ENCODE measurements around the gene FIGNL2. TPM values are rescaled to one million over a fixed set of nuclear protein-coding genes. Genes with fewer than 3 reads are reported as not detected.

Gene FIGNL2
- total and polyA plus RNA-seq, 9 of the 15 experiments (the other 6 are each of a cell fraction or from before 2014, with no cell fraction given), result 0.01 TPM; not detected in 8

DNA sequence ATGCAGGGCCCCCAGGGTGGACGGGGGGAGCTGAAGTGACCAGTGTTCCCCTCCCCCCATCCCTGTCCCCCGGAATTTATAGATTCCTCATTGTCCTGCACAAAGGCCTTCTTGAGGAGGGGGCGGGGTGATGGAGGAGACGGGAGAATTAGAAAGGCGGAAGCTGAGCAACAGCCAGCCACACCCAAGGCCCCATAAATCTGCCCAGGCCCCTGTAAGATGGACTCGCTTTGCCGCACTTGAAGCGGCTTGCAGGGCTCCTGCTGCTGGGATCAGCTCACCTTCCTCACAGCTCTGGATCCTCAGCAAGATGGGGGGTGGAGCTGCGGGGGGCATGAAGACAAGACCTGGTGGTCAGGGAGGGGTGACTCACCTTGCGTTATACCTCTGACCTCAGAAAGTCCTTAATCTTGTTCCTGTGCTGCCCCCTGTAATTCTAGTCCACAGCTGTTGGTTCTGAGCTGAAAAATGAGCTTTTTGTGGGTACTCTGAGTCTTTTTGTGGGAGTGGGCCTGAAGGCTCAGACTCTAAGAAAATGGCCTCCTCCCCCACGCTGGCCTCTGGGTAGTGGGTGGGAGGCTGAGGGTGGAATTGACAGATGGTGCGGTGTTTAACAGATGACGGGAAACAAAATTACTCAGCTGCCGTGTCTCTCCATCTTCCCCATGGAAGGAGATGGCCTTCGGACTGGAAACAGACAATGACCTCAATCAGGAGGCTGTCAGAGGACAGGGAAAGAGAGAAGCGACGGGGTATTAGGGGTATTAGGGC, 23.6 kb upstream of the FIGNL2 start (continued):
- TF ChIP-seq, protein P1, sequence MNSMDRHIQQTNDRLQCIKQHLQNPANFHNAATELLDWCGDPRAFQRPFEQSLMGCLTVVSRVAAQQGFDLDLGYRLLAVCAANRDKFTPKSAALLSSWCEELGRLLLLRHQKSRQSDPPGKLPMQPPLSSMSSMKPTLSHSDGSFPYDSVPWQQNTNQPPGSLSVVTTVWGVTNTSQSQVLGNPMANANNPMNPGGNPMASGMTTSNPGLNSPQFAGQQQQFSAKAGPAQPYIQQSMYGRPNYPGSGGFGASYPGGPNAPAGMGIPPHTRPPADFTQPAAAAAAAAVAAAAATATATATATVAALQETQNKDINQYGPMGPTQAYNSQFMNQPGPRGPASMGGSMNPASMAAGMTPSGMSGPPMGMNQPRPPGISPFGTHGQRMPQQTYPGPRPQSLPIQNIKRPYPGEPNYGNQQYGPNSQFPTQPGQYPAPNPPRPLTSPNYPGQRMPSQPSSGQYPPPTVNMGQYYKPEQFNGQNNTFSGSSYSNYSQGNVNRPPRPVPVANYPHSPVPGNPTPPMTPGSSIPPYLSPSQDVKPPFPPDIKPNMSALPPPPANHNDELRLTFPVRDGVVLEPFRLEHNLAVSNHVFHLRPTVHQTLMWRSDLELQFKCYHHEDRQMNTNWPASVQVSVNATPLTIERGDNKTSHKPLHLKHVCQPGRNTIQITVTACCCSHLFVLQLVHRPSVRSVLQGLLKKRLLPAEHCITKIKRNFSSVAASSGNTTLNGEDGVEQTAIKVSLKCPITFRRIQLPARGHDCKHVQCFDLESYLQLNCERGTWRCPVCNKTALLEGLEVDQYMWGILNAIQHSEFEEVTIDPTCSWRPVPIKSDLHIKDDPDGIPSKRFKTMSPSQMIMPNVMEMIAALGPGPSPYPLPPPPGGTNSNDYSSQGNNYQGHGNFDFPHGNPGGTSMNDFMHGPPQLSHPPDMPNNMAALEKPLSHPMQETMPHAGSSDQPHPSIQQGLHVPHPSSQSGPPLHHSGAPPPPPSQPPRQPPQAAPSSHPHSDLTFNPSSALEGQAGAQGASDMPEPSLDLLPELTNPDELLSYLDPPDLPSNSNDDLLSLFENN (IDR thresholded peaks at IDR 0.05; ENCODE audit: low read depth in 2 of 2, low read length in 2 of 2), result no peak
- no peak for TF ChIP-seq FOXJ2 (tag; IDR thresholded peaks at IDR 0.05)
- TF ChIP-seq NCOA4 (IDR thresholded peaks at IDR 0.05; ENCODE audit: partially characterized antibody), result no peak
- TF ChIP-seq, protein P2, sequence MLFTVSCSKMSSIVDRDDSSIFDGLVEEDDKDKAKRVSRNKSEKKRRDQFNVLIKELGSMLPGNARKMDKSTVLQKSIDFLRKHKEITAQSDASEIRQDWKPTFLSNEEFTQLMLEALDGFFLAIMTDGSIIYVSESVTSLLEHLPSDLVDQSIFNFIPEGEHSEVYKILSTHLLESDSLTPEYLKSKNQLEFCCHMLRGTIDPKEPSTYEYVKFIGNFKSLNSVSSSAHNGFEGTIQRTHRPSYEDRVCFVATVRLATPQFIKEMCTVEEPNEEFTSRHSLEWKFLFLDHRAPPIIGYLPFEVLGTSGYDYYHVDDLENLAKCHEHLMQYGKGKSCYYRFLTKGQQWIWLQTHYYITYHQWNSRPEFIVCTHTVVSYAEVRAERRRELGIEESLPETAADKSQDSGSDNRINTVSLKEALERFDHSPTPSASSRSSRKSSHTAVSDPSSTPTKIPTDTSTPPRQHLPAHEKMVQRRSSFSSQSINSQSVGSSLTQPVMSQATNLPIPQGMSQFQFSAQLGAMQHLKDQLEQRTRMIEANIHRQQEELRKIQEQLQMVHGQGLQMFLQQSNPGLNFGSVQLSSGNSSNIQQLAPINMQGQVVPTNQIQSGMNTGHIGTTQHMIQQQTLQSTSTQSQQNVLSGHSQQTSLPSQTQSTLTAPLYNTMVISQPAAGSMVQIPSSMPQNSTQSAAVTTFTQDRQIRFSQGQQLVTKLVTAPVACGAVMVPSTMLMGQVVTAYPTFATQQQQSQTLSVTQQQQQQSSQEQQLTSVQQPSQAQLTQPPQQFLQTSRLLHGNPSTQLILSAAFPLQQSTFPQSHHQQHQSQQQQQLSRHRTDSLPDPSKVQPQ (CRISPR knock-in tag; IDR thresholded peaks at IDR 0.05; ENCODE audit: borderline replicate concordance), result no peak
- TF ChIP-seq PYGO2 (tag; IDR thresholded peaks at IDR 0.05), result no peak
- no peak for TF ChIP-seq PCBP1 (IDR thresholded peaks at IDR 0.05; ENCODE audit: low read depth, low read length, poor library complexity, severe bottlenecking)
- TF ChIP-seq, protein P3, sequence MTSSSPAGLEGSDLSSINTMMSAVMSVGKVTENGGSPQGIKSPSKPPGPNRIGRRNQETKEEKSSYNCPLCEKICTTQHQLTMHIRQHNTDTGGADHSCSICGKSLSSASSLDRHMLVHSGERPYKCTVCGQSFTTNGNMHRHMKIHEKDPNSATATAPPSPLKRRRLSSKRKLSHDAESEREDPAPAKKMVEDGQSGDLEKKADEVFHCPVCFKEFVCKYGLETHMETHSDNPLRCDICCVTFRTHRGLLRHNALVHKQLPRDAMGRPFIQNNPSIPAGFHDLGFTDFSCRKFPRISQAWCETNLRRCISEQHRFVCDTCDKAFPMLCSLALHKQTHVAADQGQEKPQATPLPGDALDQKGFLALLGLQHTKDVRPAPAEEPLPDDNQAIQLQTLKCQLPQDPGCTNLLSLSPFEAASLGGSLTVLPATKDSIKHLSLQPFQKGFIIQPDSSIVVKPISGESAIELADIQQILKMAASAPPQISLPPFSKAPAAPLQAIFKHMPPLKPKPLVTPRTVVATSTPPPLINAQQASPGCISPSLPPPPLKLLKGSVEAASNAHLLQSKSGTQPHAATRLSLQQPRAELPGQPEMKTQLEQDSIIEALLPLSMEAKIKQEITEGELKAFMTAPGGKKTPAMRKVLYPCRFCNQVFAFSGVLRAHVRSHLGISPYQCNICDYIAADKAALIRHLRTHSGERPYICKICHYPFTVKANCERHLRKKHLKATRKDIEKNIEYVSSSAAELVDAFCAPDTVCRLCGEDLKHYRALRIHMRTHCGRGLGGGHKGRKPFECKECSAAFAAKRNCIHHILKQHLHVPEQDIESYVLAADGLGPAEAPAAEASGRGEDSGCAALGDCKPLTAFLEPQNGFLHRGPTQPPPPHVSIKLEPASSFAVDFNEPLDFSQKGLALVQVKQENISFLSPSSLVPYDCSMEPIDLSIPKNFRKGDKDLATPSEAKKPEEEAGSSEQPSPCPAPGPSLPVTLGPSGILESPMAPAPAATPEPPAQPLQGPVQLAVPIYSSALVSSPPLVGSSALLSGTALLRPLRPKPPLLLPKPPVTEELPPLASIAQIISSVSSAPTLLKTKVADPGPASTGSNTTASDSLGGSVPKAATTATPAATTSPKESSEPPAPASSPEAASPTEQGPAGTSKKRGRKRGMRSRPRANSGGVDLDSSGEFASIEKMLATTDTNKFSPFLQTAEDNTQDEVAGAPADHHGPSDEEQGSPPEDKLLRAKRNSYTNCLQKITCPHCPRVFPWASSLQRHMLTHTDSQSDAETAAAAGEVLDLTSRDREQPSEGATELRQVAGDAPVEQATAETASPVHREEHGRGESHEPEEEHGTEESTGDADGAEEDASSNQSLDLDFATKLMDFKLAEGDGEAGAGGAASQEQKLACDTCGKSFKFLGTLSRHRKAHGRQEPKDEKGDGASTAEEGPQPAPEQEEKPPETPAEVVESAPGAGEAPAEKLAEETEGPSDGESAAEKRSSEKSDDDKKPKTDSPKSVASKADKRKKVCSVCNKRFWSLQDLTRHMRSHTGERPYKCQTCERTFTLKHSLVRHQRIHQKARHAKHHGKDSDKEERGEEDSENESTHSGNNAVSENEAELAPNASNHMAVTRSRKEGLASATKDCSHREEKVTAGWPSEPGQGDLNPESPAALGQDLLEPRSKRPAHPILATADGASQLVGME (CRISPR knock-in tag; IDR thresholded peaks at IDR 0.05), result no peak
- TF ChIP-seq EHMT2 (IDR thresholded peaks at IDR 0.05), result no peak
- TF ChIP-seq MEF2D (tag; conservative IDR thresholded peaks at IDR 0.05; ENCODE audit: low read depth), result no peak
- TF ChIP-seq, protein P4, sequence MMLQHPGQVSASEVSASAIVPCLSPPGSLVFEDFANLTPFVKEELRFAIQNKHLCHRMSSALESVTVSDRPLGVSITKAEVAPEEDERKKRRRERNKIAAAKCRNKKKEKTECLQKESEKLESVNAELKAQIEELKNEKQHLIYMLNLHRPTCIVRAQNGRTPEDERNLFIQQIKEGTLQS (IDR thresholded peaks at IDR 0.05), result peak; percentile 47; the same call in 1 of the 2 replicates
- TF ChIP-seq, protein P4 (CRISPR knock-in tag; conservative IDR thresholded peaks at IDR 0.05), result no peak
- TF ChIP-seq RBM14 (IDR thresholded peaks at IDR 0.05; ENCODE audit: borderline replicate concordance, insufficient read depth, low read depth, low read length), result no peak
- no peak for TF ChIP-seq CREBBP (IDR thresholded peaks at IDR 0.05; ENCODE audit: low read depth, low read length)

Measured in K562 (cell line).